ENCODE data around the gene C4A. TPM values are rescaled to one million over a fixed set of nuclear protein-coding genes. Genes with fewer than 3 reads are reported as not detected.
"Not testable (repeated sequence)": the region's sequence is repeated elsewhere in the genome, so short reads cannot be mapped to it uniquely, and the experiment has no call there.

C4A gene
- total RNA-seq, 1 experiment from 2014 or later, result 7.0 TPM

DNA sequence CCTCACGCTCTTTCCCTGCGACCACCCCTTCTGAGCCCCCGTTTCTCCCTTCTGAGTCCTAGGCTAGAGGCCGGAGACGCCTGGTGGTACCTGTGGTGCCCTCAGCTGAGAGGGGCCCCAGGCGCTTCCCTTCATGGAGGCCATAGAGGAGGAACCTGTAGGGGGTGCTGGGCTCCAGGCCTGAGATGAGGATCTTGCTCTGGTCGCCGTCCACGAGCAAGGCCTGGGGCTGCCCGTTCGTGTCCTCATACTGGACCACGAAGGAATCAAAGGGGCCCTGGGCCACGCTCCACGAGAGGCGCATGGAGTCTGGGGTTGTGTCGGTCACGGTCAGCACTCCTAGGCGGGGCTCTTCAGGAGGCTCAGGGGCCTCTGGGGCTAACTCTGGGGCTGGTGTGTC is 63.1 kb downstream of the C4A start:
- peaks cover 19% of the 10 kb centered on the region; the same call in 1 of the 2 replicates for H3F3A ChIP-seq (ENCODE audit: insufficient read depth, low read depth)
- H3K79me2 ChIP-seq (ENCODE audit: low read depth); POLR2A ChIA-PET (ENCODE audit: unreplicated experiment); H3K4me2 ChIP-seq; DNase-seq; CTCF ChIA-PET; H4K20me1 ChIP-seq (ENCODE audit: insufficient read depth); H3K36me3 ChIP-seq (ENCODE audit: low read depth); H3K9me3 ChIP-seq (ENCODE audit: insufficient read depth, low read depth); H3K27ac ChIP-seq; H3K27me3 ChIP-seq (ENCODE audit: insufficient read depth, low read depth); H3K9me2 ChIP-seq (ENCODE audit: insufficient read depth); H2AFZ ChIP-seq; H3K4me3 ChIP-seq; BruUV-seq (replicated peaks); intact Hi-C loops (cut with micrococcal nuclease; ENCODE audit: unreplicated experiment): not testable (repeated sequence)
- peaks cover 30% of the 10 kb centered on the region for H3K4me1 ChIP-seq (replicated peaks; ENCODE audit: insufficient read depth)

DNA sequence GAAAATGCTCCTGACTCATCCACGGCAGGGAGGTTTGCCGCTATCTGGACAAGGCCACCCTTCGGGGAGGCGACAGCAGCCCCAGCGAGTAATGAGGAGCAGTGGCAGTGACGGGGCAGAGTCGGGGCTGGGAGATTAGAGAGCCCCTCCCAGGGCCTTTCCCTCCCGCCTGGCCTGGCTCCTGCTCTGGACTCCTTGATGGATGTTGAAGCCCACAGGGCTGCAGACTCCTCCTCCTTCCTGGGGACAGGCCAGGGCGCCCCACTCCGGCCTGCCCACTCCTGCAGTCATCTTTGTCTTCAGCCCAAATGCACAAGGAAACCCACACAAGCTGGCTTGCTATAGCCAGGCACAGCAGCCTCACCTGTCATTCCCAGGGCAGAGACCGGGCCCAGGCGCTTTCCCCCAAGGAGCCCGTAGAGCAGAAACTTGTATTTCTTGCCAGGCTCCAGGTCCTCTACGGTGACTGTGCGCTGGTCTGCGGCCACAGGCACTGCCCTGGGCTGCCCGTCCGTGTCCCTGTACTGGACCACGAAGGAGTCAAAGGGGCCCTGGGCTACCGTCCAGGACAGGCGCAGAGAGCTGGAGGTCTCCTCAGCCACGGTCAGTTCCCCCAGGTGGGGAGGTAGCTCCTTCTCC is 64.1 kb downstream of the C4A start:
- Histone ChIP-seq H3K27me3 (ENCODE audit: insufficient read depth, low read depth) (no peaks in the 10 kb centered on the region), H3F3A (ENCODE audit: insufficient read depth, low read depth) (peaks cover 19% of the 10 kb centered on the region; the same call in 1 of the 2 replicates), H3K27ac (peak overlapping the region; percentile 91), H3K9me3 (ENCODE audit: insufficient read depth, low read depth) (no peaks in the 10 kb centered on the region), H4K20me1 (ENCODE audit: insufficient read depth) (no peaks in the 10 kb centered on the region), H2AFZ (no peak overlapping the region), H3K4me3 (no peak overlapping the region; the same call in 1 of the 2 replicates), H3K36me3 (ENCODE audit: low read depth) (no peaks in the 10 kb centered on the region), H3K4me1 (replicated peaks; ENCODE audit: insufficient read depth) (peaks cover 30% of the 10 kb centered on the region), H3K79me2 (ENCODE audit: low read depth) (no peaks in the 10 kb centered on the region), H3K9me2 (ENCODE audit: insufficient read depth) (no peaks in the 10 kb centered on the region), H3K4me2 (peak overlapping the region; percentile 87)
- ChIA-PET POLR2A (ENCODE audit: unreplicated experiment) (interaction anchor here (0.6 kb wide), 2 partner anchors 31 to 100 kb away, joined by 3 to 4 read pairs; partner anchors contain the start of gene CFB), CTCF (no interaction called here)
- no TSS peak for BruUV-seq (replicated peaks)
- peak in 1 of 2 experiments; percentile 39 for DNase-seq
- no peak for TF ChIP-seq EZH2 (IDR thresholded peaks at IDR 0.05; ENCODE audit: low read depth)
- TF ChIP-seq, protein P1, sequence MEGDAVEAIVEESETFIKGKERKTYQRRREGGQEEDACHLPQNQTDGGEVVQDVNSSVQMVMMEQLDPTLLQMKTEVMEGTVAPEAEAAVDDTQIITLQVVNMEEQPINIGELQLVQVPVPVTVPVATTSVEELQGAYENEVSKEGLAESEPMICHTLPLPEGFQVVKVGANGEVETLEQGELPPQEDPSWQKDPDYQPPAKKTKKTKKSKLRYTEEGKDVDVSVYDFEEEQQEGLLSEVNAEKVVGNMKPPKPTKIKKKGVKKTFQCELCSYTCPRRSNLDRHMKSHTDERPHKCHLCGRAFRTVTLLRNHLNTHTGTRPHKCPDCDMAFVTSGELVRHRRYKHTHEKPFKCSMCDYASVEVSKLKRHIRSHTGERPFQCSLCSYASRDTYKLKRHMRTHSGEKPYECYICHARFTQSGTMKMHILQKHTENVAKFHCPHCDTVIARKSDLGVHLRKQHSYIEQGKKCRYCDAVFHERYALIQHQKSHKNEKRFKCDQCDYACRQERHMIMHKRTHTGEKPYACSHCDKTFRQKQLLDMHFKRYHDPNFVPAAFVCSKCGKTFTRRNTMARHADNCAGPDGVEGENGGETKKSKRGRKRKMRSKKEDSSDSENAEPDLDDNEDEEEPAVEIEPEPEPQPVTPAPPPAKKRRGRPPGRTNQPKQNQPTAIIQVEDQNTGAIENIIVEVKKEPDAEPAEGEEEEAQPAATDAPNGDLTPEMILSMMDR (conservative IDR thresholded peaks at IDR 0.05), result no peak
- intact Hi-C loops (cut with micrococcal nuclease; ENCODE audit: unreplicated experiment), result loop anchor here (2.0 kb wide), 2 partner anchors 33 to 69 kb away; no protein-coding TSS in a partner anchor

GRCh38 chr6:32046450-32047083 is 64.7 kb downstream of the C4A start:
- Histone ChIP-seq H3K4me2 (peak overlapping the region; percentile 87), H3K27me3 (ENCODE audit: insufficient read depth, low read depth) (no peaks in the 10 kb centered on the region), H4K20me1 (ENCODE audit: insufficient read depth) (no peaks in the 10 kb centered on the region), H3K36me3 (ENCODE audit: low read depth) (no peaks in the 10 kb centered on the region), H3K4me3 (no peak overlapping the region; the same call in 1 of the 2 replicates), H3K9me3 (ENCODE audit: insufficient read depth, low read depth) (no peaks in the 10 kb centered on the region), H3K27ac (peak overlapping the region; percentile 91), H3F3A (ENCODE audit: insufficient read depth, low read depth) (peaks cover 19% of the 10 kb centered on the region; the same call in 1 of the 2 replicates), H3K4me1 (replicated peaks; ENCODE audit: insufficient read depth) (peaks cover 30% of the 10 kb centered on the region), H3K79me2 (ENCODE audit: low read depth) (no peaks in the 10 kb centered on the region), H3K9me2 (ENCODE audit: insufficient read depth) (no peaks in the 10 kb centered on the region), H2AFZ (peak overlapping the region; percentile 70)
- TF ChIP-seq EZH2 (IDR thresholded peaks at IDR 0.05; ENCODE audit: low read depth), result no peak
- TF ChIP-seq, protein P1 (conservative IDR thresholded peaks at IDR 0.05), result peak; percentile 34; the same call in 1 of the 2 replicates
- CTCF ChIA-PET, result no interaction called here
- POLR2A ChIA-PET (ENCODE audit: unreplicated experiment), result interaction anchor here (0.5 to 0.6 kb wide), 5 partner anchors 30 to 137 kb away, joined by 3 to 6 read pairs (median 4); partner anchors contain the start of gene CFB
- BruUV-seq (replicated peaks), result TSS peak; percentile 88
- DNase-seq, result peak; percentile 49 to 66
- intact Hi-C loops (cut with micrococcal nuclease; ENCODE audit: unreplicated experiment), result loop anchor here (2.0 kb wide), 2 partner anchors 32 to 68 kb away; no protein-coding TSS in a partner anchor
